OCI-LY7 (cell line): ENCODE measurements around the gene RNU1-4.
"Not testable (repeated sequence)": the region's sequence is repeated elsewhere in the genome, so short reads cannot be mapped to it uniquely, and the experiment has no call there.

ENCODE experiments used
- EZH2phosphoT487 ChIP-seq: fragments of 200-600 bp; sonication (generic); IDR thresholded peaks from 2 replicates; pipeline ENCODE4 v1.6.1; 2018; ENCODE audit warnings: low read depth, borderline replicate concordance, mild to moderate bottlenecking, mixed run types, antibody characterized with exemption, low read length, moderate library complexity, mixed read lengths
- TF ChIP-seq, protein P1 (sequence below): fragments of 200-600 bp; sonication (generic); conservative IDR thresholded peaks from 2 replicates; pipeline ENCODE4 v1.5.1; 2014; ENCODE audit warnings: mild to moderate bottlenecking, antibody characterized with exemption, low read length, moderate library complexity, mixed read lengths

DNA sequence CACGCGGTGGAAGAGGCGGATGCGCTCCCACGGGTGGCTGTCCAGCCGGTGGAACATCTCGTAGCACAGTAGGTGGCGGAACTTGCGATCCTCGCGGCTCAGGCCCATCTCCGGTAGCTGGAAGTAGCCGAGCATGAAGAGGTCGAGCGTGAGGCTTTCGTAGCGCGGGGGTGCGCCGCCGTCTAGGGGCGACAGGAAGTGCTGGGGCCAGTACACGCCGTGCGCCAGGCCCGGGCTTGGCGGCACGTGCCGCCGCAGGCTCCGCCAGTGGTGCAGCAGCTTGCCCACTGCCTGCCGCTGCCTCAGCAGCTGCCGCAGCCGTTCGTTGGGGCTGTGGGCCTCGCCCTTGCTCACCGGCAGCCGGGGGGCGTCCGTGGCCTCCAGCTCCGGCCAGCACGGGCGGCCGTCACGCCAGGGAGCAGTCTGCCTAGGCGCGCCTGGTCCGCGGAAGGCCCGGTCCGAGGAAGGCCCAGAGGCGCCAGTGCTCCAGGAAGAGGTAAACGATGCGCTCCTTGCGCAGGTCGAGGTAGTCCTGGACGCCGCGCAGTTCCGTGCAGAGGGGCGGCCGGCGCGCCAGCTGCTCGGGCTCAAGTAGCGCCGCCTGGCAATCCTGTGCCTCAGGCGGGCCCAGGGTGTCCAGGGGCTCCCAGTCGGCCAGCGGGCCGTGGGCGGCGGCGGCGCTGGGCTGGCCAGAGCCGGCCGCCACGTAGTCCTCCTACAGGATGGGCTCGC, 47.4 kb upstream of the RNU1-4 start:
- TF ChIP-seq, protein P1, sequence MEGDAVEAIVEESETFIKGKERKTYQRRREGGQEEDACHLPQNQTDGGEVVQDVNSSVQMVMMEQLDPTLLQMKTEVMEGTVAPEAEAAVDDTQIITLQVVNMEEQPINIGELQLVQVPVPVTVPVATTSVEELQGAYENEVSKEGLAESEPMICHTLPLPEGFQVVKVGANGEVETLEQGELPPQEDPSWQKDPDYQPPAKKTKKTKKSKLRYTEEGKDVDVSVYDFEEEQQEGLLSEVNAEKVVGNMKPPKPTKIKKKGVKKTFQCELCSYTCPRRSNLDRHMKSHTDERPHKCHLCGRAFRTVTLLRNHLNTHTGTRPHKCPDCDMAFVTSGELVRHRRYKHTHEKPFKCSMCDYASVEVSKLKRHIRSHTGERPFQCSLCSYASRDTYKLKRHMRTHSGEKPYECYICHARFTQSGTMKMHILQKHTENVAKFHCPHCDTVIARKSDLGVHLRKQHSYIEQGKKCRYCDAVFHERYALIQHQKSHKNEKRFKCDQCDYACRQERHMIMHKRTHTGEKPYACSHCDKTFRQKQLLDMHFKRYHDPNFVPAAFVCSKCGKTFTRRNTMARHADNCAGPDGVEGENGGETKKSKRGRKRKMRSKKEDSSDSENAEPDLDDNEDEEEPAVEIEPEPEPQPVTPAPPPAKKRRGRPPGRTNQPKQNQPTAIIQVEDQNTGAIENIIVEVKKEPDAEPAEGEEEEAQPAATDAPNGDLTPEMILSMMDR = not testable (repeated sequence)
- not testable (repeated sequence) for TF ChIP-seq EZH2phosphoT487
